Measurements from ENCODE around the gene TSNAX. TPM values are rescaled to one million over a fixed set of nuclear protein-coding genes. Genes with fewer than 3 reads are reported as not detected.

Gene TSNAX
- total and polyA plus RNA-seq, 2 of the 8 experiments (the other 6 are each of a cell fraction or from before 2014, with no cell fraction given) = 7.7 to 34.0 TPM

DNA sequence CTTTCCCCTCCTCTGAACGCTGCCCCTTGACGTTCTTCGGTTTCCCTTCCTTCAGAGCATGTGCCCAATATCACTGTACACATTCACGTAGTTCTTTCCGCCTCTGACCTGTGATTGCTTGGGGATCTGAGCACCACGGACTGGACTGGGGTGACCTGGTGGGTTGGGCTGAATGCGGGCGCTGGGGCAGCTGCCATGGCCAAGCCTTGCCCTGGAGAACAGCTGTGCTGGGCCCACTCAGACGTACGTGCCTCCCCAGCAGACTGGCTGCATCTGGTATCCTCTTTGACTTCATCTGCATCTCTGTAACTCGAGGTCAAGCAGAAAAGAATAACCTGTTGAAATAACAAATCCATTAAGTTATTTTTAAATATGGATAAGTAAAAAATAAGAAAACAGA lies 63.0 kb downstream of the TSNAX start:
- H3K27ac ChIP-seq (ENCODE audit: low read depth, low read length) = no peak overlapping the region
- no peak overlapping the region for H3K18ac ChIP-seq (ENCODE audit: extremely low read depth, low read length)
- no peak overlapping the region for H3K23ac ChIP-seq (ENCODE audit: insufficient read length)
- POLR2A ChIA-PET (ENCODE audit: partially characterized antibody) = no interaction called here
- no peak overlapping the region for H2BK5ac ChIP-seq (ENCODE audit: low read depth, low read length)
- H3K9ac ChIP-seq (replicated peaks in 1 of 4; ENCODE audit: extremely low read depth in 1 of 4, low read depth in 3 of 4, low read length in 3 of 4) = no peak overlapping the region
- no peak overlapping the region for H2BK120ac ChIP-seq (replicated peaks; ENCODE audit: low read depth, low read length)
- no peak overlapping the region for H4K5ac ChIP-seq (ENCODE audit: insufficient read length, low read depth, low read length)
- 88% methylated on average over 11 of the region's 11 CpGs; no CpG with 5 or more reads in 1 of the 2 experiments for WGBS, 2 experiments (ENCODE audit: extremely low coverage in 1 of 2, insufficient coverage in 1 of 2, insufficient read length in 1 of 2, insufficient replicate concordance in 2 of 2, low coverage in 1 of 2, low lambda C conversion rate in 2 of 2, missing lambda C conversion rate in 1 of 2)
- no peak for FAIRE-seq
- H4K20me1 ChIP-seq (replicated peaks in 1 of 2; ENCODE audit: control insufficient read depth in 1 of 2, insufficient read depth in 2 of 2, low read length in 2 of 2) = no peaks in the 10 kb centered on the region
- H2BK20ac ChIP-seq (ENCODE audit: low read length) = no peak overlapping the region
- no peak overlapping the region for H4K91ac ChIP-seq (replicated peaks; ENCODE audit: insufficient read length, low read length)
- H3K27me3 ChIP-seq (replicated peaks in 1 of 4; ENCODE audit: control insufficient read depth in 3 of 4, extremely low read depth in 1 of 4, insufficient read depth in 3 of 4, low read length in 3 of 4) = peaks cover 0 to 1% (median 0%) of the 10 kb centered on the region in 4 experiments; a peak in 1 of 7 replicates
- DNase-seq (ENCODE audit: low read depth in 1 of 2, low spot score in 2 of 2) = no peak
- H3K56ac ChIP-seq (replicated peaks; ENCODE audit: insufficient read length, low read depth, low read length) = no peak overlapping the region
- peaks cover 0 to 2% (median 0%) of the 10 kb centered on the region in 4 experiments; a peak in 3 of 7 replicates for H3K4me1 ChIP-seq (replicated peaks in 1 of 4; ENCODE audit: control insufficient read depth in 3 of 4, insufficient read depth in 4 of 4, low read length in 3 of 4)
- TF ChIP-seq SUZ12 (IDR thresholded peaks at IDR 0.05; ENCODE audit: low read length) (no peak), KDM5A (IDR thresholded peaks at IDR 0.05; ENCODE audit: low read length) (no peak), EZH2 (IDR thresholded peaks at IDR 0.05; ENCODE audit: low read depth, low read length, severe bottlenecking) (no peak), TAF7 (optimal IDR thresholded peaks at IDR 0.05; ENCODE audit: borderline replicate concordance, low read depth, low read length) (no peak), POLR2AphosphoS5 (IDR thresholded peaks at IDR 0.05; ENCODE audit: low read depth, low read length) (no peak), NRF1 (IDR thresholded peaks at IDR 0.05; ENCODE audit: low read depth, low read length) (no peak), KDM1A (IDR thresholded peaks at IDR 0.05; ENCODE audit: borderline replicate concordance, low read length) (no peak), HDAC6 (IDR thresholded peaks at IDR 0.05; ENCODE audit: low read depth, low read length) (no peak), EGR1 (IDR thresholded peaks at IDR 0.05; ENCODE audit: borderline replicate concordance, low read depth, low read length) (no peak), BCL11A (IDR thresholded peaks at IDR 0.05; ENCODE audit: low read depth in 2 of 2, low read length in 2 of 2) (no peak), TAF1 (IDR thresholded peaks at IDR 0.05; ENCODE audit: low read depth, low read length) (no peak)
- TF ChIP-seq, protein P1, sequence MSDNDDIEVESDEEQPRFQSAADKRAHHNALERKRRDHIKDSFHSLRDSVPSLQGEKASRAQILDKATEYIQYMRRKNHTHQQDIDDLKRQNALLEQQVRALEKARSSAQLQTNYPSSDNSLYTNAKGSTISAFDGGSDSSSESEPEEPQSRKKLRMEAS (IDR thresholded peaks at IDR 0.05) = no peak
- H3K79me1 ChIP-seq (ENCODE audit: low read depth, low read length) = no peaks in the 10 kb centered on the region
- H3K79me2 ChIP-seq (ENCODE audit: control insufficient read depth in 1 of 2, insufficient read depth in 2 of 2, low read length in 2 of 2) = no peaks in the 10 kb centered on the region
- no peak overlapping the region for H3K4ac ChIP-seq (replicated peaks; ENCODE audit: insufficient read length, low read depth, low read length)
- H2AK5ac ChIP-seq (ENCODE audit: low read depth, low read length) = no peak overlapping the region
- no peak overlapping the region for H3K14ac ChIP-seq (ENCODE audit: insufficient read length)
- no peaks in the 10 kb centered on the region for H3K9me3 ChIP-seq (ENCODE audit: insufficient read depth in 2 of 2, low read depth in 1 of 2, low read length in 1 of 2)
- H3K4me2 ChIP-seq (ENCODE audit: insufficient read depth in 1 of 2, low read depth in 2 of 2, low read length in 2 of 2) = no peak overlapping the region
- no peak overlapping the region for H2BK12ac ChIP-seq (ENCODE audit: low read depth, low read length)
- H2AFZ ChIP-seq (ENCODE audit: low read length) = no peak overlapping the region
- no peaks in the 10 kb centered on the region for H3K23me2 ChIP-seq (ENCODE audit: low read depth, low read length)
- no peak overlapping the region for H3K4me3 ChIP-seq (ENCODE audit: extremely low read depth in 1 of 4, insufficient read depth in 2 of 4, low read depth in 3 of 4, low read length in 4 of 4)
- CTCF ChIA-PET (ENCODE audit: partially characterized antibody) = interaction anchor here (1.0 to 3.4 kb wide), 5 partner anchors 10 to 273 kb away, joined by 3 to 23 read pairs (median 12); no protein-coding TSS in a partner anchor
- no peaks in the 10 kb centered on the region for H3K36me3 ChIP-seq (ENCODE audit: control insufficient read depth in 2 of 4, insufficient read depth in 4 of 4, low read length in 3 of 4)
- no peak overlapping the region for H2BK15ac ChIP-seq (ENCODE audit: low read length)
- H4K8ac ChIP-seq (ENCODE audit: extremely low read depth, insufficient read depth, low read length) = no peak overlapping the region
